HG03045 (cell line): ENCODE data around the gene KCTD19.

Experiments
- ATAC-seq: cut with Tn5 transposase; IDR thresholded peaks from one replicate; pipeline ENCODE4 v1.9.1; 2021; ENCODE audit warnings: mild to moderate bottlenecking, moderate library complexity; ENCODE audit not compliant: unreplicated experiment

The KCTD19 gene

GRCh38 chr16:67260426-67261063 lies 66.0 kb downstream of the KCTD19 start:
- ATAC-seq: no peak

- ATAC-seq: no peak
These were observed 66.8 kb downstream of the KCTD19 start for GRCh38 chr16:67259705-67260104.

DNA sequence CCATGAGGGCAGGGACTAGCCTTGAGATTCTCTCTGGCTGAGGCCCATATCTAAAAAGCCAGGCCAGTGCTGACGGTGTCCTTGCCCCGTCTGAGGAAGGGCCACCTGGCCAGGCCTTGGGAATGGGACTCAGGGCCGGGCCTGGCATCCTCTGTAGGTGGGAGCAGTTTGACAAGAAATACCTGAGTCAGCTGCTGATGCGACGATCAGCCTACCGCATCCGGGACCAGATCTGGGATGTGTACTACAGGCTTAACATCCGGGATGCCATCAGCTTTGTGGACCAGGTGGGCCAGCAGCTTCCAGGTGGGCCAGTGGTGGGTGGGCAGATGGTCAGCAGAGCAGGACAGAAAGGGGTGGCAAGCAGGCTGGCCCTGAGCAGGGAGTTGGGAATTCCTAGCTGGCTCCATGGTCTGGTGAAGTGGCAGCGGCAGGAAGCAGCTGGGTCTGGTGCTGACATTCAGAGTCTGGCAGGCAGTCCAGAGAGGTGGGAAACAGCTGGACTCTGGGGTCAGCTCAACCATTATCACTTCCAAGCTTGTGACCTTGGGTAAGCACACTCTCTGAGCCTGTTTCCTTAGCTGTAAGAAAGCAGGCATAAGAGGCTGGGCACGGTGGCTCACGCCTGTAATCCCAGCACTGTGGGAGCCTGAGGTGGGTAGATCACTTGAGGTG lies 68.2 kb downstream of the KCTD19 start:
- no peak for ATAC-seq

- no peak for ATAC-seq
These were observed 68.9 kb downstream of the KCTD19 start for GRCh38 chr16:67257486-67258160.

DNA sequence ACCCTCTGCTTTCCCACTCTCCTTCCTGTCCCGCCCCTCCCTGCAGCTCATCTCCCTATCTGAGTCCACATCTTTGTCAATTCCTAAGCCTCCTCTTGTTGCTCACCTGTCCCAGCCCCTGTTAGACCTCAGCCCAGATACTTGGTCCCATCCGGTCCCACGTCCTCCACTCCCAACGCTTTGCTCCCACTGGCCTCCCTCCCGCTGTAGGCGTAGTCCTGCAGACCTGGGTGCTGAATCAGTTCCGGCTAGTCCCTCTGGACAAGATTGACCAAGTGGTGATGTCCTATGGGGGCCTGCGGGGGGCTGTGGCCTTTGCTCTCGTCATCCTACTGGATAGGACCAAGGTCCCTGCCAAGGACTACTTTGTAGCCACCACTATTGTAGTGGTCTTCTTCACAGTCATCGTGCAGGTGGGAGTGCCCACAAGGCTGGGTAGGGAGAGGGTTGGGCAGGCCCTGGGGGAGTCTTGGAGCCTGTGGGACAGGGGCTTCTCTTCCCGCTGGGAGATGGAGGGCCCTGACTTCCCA lies 69.8 kb downstream of the KCTD19 start:
- ATAC-seq: no peak

DNA sequence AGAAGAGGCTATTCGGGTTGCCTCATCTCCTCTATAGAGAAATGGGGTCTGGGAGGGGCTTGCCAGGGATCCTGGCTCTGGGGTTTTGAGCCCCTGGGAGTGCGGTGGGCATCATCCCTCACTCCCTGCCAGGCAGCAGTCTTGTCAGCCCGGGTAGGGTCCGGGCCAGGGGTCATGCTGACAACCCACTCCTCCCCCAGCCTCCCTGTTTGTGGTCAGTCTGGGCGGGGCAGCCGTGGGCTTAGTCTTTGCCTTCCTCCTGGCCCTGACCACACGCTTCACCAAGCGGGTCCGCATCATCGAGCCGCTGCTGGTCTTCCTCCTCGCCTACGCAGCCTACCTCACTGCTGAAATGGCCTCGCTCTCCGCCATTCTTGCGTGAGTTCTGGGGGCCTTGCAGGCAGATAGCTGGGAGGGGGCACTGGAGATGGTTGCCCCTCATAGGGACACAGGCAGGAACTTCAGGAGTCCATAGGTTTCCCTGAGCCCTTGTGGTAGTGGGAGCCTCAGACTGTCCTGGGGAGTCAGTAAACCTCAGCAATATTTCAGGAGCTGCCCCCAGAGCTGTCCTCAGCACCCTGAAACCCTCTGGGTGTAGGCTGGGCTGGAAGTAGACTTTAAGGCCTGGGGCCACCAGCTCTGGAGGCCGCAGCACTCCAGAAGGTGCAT lies 70.9 kb downstream of the KCTD19 start:
- no peak for ATAC-seq

GRCh38 chr16:67254801-67255552 lies 71.6 kb downstream of the KCTD19 start:
- ATAC-seq: no peak

DNA sequence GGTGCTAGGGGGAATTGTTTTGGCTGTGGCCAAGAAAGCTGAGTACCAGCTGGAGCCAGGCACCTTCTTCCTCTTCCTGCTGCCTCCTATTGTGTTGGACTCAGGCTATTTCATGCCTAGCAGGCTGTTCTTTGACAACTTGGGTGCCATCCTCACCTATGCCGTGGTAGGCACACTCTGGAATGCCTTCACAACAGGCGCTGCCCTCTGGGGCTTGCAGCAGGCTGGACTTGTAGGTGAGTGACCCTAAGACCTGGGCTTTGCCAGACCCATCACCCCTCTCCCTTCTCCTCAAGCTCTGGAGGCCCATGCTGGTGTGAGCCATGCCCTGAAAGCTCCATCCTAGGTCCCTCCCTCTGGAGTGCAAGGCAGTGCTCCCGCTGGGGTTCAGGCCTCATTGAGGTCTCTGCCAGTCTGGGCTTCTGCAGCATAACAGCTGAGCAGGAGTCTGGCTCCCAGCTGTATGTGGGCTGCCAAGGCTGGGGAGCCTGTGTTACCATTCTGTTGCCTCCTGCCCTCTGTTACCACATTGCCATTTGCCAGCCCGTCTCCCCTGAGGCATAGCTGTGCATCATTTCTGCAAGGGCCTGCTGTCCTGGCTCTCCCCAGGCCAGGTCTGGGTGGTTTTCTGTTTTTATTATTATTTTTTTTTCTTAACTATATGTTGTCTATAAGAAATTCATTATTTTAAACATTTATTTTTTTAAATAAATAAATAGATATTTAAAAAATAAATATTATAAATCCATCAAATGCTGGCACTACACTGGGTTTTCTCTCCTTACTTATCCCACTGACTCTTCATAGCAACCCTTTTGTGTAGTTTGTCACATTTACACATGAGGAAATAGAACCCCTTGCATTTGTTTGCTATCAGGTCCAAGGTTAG lies 73.7 kb downstream of the KCTD19 start:
- ATAC-seq: no peak

GRCh38 chr16:67250045-67250327 lies 76.6 kb downstream of the KCTD19 start:
- no peak for ATAC-seq

GRCh38 chr16:67249178-67250044 lies 77.1 kb downstream of the KCTD19 start:
- no peak for ATAC-seq

GRCh38 chr16:67248401-67249177 lies 78.0 kb downstream of the KCTD19 start, which contains the start of gene SLC9A5:
Gene SLC9A5, plus strand, starts transcription at chr16:67248979. Its CDS starts 36 bp downstream, at chr16:67249015.
- ATAC-seq: no peak

DNA sequence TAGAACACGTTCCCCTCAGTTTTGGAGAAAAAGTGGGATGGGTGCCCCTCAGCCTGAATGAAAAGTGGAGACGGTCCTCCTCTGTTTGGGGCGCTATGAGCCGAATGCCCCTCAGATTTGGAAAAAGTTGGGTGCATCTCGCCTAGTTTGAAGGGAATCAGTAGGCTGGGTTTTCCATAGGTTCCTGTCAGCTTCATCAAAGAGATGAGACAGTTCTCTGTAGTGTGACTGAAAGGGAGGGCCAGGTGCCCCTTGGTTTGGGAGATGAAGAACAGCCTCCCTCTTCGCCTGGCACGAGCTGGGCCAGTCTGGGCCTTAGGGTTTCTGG lies 78.5 kb downstream of the KCTD19 start:
- no peak for ATAC-seq

DNA sequence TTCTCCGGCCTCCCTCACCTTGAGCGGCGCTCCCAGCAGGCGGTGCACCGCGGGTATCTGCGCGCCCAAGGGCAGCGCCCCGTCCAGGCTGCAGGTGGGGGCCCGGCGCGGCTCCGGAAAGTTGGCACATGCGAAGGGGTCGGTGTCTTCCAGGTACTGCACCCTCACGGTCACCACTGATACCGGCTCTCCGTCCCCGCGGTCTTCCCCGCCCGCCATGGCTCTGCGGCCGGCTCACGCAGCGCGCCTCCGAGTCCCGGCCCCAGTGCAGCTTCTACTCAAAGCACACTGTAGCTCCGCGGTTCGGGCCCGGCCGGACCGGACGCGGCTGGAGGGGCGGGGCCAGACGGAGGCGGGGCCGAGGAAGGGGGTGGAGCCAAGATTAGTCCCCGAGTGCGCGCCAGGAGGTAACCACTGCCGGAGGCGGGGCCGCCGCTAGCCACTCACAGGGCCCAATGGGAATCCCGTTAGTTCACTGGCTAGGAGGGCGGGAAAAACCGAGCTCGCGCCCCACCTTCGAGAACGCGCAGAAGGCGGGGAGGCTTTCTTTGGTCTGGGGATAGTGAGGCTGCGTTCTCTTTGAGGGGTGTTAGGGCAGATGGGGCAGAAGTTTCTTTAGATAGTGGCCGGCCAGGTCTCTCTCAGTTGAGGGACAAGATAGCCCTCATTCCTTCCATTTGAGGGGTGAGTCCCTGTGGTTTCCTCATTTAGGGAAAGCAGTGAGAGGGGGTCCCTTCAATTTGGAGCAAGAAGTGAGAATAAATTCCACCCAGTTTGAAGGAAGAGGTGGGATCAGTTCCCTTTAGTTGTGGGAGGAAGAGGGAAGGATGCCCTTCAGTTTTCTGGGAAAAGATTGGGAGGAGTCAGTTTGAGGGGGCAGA lies 79.1 kb downstream of the KCTD19 start, which contains the start of gene FHOD1:
FHOD1 (minus strand) TSS at position 290 of the 881 bp plus-strand sequence; CDS start at position 219, 71 bp downstream.
- ATAC-seq: peak; percentile 53

DNA sequence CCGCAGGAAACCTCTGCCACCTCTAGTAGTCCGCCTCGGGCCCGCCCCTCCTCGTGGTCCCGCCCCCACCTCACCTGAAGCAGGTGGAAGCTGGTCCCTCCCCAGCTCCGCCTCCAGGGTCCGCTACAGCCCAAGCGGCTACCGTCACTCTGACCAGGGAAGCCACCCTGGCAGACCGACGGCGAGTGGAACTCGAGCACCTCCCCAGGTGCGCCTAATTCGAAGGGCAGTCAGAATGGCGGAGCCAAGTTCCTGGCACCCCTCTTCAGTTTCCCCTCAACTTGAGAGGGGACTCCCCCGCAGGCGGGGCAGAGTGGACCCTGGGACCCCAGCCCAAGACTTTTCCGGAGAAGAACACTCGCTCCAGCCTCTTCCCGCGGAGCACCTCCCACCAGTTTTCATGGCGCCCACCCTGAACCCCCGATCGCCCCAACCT lies 79.8 kb downstream of the KCTD19 start:
- peak; percentile 26 for ATAC-seq

- ATAC-seq: peak; percentile 29
These were observed 80.3 kb downstream of the KCTD19 start for GRCh38 chr16:67246081-67246755.

GRCh38 chr16:67245674-67246080 lies 80.9 kb downstream of the KCTD19 start:
- ATAC-seq: no peak
